ENCODE data around the gene PXYLP1.

GRCh38 chr3:141191097-141191749 lies 40.4 kb upstream of the PXYLP1 start:
- TF ChIP-seq CTCF (IDR thresholded peaks at IDR 0.05) (no peak), EZH2 (IDR thresholded peaks at IDR 0.05; ENCODE audit: borderline replicate concordance, insufficient read depth, low read depth, low read length, poor library complexity, severe bottlenecking) (no peak)

All from B cell (primary cell).